Subcutaneous adipose tissue (tissue), 4 donors: ENCODE data around the gene ELP5. TPM values are rescaled to one million over a fixed set of nuclear protein-coding genes. Genes with fewer than 3 reads are reported as not detected.

ENCODE experiments used
- CTCF ChIP-seq: fragments of 450-650 bp; IDR thresholded peaks from one replicate; pipeline ENCODE4 v1.5.1; 2016; ENCODE audit warnings: low read depth, mild to moderate bottlenecking, control low read depth, antibody characterized with exemption, moderate library complexity
- total RNA-seq, 4 donors: library from RNA; depleted of rRNA; stranded (reverse); fragments of >200 nt; gene quantifications; one replicate each; pipeline ENCODE4 v1.1.0, GENCODE V29; 2016

ELP5 gene
- total RNA-seq, 4 donors from 2014 or later: 20.7 to 43.4 (median 25.3) TPM

GRCh38 chr17:7224110-7224509, 27.9 kb upstream of the ELP5 start:
- no peak for TF ChIP-seq CTCF

- TF ChIP-seq CTCF: no peak
Measured at GRCh38 chr17:7224661-7225111, 27.3 kb upstream of the ELP5 start.

- TF ChIP-seq CTCF: no peak
Measured at GRCh38 chr17:7225711-7226331, 26.2 kb upstream of the ELP5 start.

GRCh38 chr17:7226721-7227710, 25.0 kb upstream of the ELP5 start:
- no peak for TF ChIP-seq CTCF

- TF ChIP-seq CTCF: no peak
Measured at GRCh38 chr17:7228920-7229319, 23.1 kb upstream of the ELP5 start.

- no peak for TF ChIP-seq CTCF
Measured at GRCh38 chr17:7229504-7229903, 22.5 kb upstream of the ELP5 start.

GRCh38 chr17:7232114-7232513, 19.9 kb upstream of the ELP5 start:
- no peak for TF ChIP-seq CTCF
